ES-I3 (cell line): ENCODE results near the gene SLC2A1.

ENCODE experiments used
- H3K36me3 ChIP-seq: 2 replicates; pipeline ENCODE4 v1.6.1; 2013; ENCODE audit warnings: mild to moderate bottlenecking, low read length, control low read depth, moderate library complexity; ENCODE audit not compliant: insufficient read depth
- H3K4me1 ChIP-seq: 2 replicates; pipeline ENCODE4 v1.6.1; 2013; ENCODE audit warnings: mild to moderate bottlenecking, control low read depth, low read length; ENCODE audit not compliant: insufficient read depth
- H3K9ac ChIP-seq: 2 replicates; pipeline ENCODE4 v1.6.1; 2013; ENCODE audit warnings: low read depth, mild to moderate bottlenecking, low read length, moderate library complexity
- H3K9me3 ChIP-seq: 2 replicates; pipeline ENCODE4 v1.6.1; 2013; ENCODE audit warnings: mild to moderate bottlenecking, low read length, moderate library complexity; ENCODE audit not compliant: control insufficient read depth, insufficient read depth

Gene SLC2A1

GRCh38 chr1:42958488-42959319 is at the start of gene SLC2A1:
Gene SLC2A1, minus strand, starts transcription at chr1:42958868. Its CDS starts 217 bp downstream, at chr1:42958651.
- Histone ChIP-seq H3K9me3 (no peaks in the 10 kb centered on the region), H3K36me3 (peaks cover 26% of the 10 kb centered on the region), H3K9ac (peak within 1 kb of the TSS; percentile 81), H3K4me1 (peaks cover 37% of the 10 kb centered on the region)

DNA sequence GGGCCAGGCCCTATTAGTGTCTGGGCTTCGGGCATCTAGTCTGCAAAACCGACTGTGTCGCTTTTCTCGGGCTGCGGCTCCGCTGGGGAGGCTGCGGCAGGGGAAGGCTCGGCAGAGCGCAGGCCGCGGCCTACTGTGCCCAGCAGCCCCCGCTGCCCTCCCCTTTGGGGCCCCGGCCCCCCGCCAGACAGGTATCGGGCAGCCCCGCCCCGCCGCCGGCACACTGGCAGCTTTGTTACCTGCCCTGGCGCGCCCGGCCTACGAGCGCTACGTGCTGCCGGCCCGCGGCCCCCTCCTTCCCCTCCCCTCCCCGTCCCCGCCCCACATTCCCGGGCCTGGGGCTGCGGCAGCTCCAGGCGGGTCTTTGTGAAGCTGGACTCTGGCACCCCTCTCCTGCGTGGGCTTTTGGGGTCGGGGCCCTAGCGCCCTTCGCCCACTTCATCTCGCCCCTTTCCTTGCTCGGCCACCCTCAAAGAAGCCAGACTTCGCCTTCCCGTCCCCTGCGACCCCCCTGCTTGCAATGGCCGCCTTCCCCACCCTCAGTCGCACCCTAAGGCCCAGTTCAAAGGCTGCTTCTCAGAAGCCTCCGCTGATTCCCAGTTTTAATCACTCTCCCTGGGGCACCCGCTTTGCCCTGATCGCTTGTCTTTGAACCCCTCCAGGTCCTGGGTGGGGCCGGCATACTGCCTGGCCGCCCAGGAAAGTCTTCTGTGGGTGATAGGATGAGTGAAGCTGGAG is 48.9 kb upstream of the SLC2A1 start:
- peaks cover 36% of the 10 kb centered on the region for H3K4me1 ChIP-seq
- H3K9ac ChIP-seq, result peak overlapping the region; percentile 61
- no peaks in the 10 kb centered on the region for H3K9me3 ChIP-seq
- H3K36me3 ChIP-seq, result no peaks in the 10 kb centered on the region

DNA sequence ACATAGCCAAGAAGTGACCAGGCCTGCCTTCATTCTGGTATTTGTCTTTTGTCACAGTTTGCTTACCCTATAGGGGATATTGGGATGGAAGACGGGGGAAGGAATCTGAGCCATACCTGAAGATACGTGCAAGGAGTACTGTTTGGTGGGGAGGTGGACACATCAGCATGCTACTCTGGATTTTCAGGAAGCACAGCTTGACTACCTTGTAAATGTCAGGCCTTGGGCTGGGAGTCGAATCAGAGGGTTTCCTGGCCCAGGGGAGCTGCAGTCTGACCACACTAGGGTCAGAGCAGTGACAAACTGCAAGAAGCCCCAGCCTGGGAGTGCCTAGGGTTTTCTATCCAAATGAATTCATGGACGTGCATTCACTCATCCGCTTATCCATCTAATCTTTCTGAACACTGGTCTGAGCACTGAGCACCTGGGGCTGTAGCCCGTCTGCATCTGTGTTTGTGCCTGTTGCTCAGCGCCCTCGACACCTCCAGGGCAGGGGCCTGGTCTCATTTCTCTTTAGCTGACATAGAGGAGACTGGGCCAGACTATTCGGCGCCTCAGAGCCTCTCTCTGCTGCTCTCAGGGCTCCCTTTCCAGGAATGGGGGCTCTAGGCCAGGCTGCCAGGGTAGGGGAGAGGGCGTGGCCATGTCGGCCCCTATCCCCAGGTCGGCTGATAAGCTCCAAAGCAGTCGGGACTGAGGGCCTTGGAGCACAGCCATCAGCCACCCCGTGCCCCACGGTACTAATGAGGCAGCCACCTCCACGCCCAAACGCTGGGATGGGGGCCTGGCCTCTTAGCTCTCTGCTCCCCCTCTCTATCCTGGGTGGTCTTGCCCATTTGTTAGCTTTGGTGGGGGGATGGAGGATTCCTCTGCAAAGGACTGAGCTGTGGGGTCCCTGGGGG is 47.0 kb upstream of the SLC2A1 start:
- H3K9ac ChIP-seq, result no peak overlapping the region; the same call in 1 of the 2 replicates
- H3K9me3 ChIP-seq, result no peaks in the 10 kb centered on the region
- no peaks in the 10 kb centered on the region for H3K36me3 ChIP-seq
- H3K4me1 ChIP-seq, result peaks cover 36% of the 10 kb centered on the region

GRCh38 chr1:43004587-43005459 is 46.2 kb upstream of the SLC2A1 start:
- no peak overlapping the region for H3K9ac ChIP-seq
- no peaks in the 10 kb centered on the region for H3K9me3 ChIP-seq
- peaks cover 31% of the 10 kb centered on the region for H3K4me1 ChIP-seq
- H3K36me3 ChIP-seq, result no peaks in the 10 kb centered on the region

- Histone ChIP-seq H3K36me3 (no peaks in the 10 kb centered on the region), H3K9me3 (no peaks in the 10 kb centered on the region), H3K9ac (no peak overlapping the region), H3K4me1 (peaks cover 18% of the 10 kb centered on the region)
Observed at GRCh38 chr1:43002766-43003165, 44.1 kb upstream of the SLC2A1 start.

DNA sequence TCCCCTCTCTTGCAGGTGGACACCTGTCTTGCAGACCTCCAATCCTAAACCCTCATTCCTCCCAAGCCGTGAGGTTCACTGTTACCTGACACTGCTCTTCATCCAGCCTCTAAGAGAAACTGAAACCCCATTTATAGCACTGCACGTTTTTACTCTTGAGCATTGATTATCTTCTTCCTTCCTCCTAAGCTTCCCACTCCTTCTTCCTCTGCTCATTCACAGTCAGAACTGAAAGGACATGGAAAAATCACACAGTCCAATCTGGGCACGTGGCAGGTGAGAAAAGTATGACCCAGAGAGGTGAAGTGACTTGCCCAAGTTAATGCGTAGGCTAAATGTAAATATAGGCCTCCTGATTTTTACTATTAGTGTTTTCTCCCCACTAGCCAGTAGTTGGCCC is 43.4 kb upstream of the SLC2A1 start:
- H3K4me1 ChIP-seq, result peaks cover 18% of the 10 kb centered on the region
- no peaks in the 10 kb centered on the region for H3K36me3 ChIP-seq
- no peaks in the 10 kb centered on the region for H3K9me3 ChIP-seq
- no peak overlapping the region for H3K9ac ChIP-seq

GRCh38 chr1:43001434-43001833 is 42.8 kb upstream of the SLC2A1 start:
- Histone ChIP-seq H3K9me3 (no peaks in the 10 kb centered on the region), H3K36me3 (no peaks in the 10 kb centered on the region), H3K9ac (no peak overlapping the region), H3K4me1 (peaks cover 22% of the 10 kb centered on the region)

- no peaks in the 10 kb centered on the region for H3K9me3 ChIP-seq
- H3K4me1 ChIP-seq, result peaks cover 10% of the 10 kb centered on the region; the same call in 1 of the 2 replicates
- no peak overlapping the region for H3K9ac ChIP-seq
- H3K36me3 ChIP-seq, result no peaks in the 10 kb centered on the region
Observed at GRCh38 chr1:43000271-43000670, 41.6 kb upstream of the SLC2A1 start.

DNA sequence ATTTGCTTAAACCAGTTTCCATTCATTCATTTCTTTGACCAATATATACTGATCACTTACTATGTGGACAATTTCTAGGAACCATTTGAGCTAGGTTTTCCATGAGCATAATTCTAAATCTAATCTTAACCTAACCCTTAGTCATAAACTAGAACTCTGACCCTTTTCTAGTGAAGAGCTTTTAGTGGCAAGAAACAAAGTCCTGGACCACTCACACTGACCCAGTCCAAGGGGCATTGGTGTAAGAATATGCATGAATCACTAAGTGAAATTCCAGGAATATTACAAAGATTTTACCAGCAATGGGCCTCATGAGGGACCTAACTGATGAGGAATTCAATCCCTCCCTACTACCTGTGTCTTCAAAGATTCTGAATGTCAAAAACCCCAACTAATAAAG is 40.6 kb upstream of the SLC2A1 start:
- Histone ChIP-seq H3K9me3 (no peaks in the 10 kb centered on the region), H3K4me1 (peaks cover 4% of the 10 kb centered on the region; the same call in 1 of the 2 replicates), H3K36me3 (no peaks in the 10 kb centered on the region), H3K9ac (no peak overlapping the region)

GRCh38 chr1:42998386-42998785 is 39.7 kb upstream of the SLC2A1 start:
- Histone ChIP-seq H3K4me1 (peaks cover 4% of the 10 kb centered on the region; the same call in 1 of the 2 replicates), H3K9ac (no peak overlapping the region), H3K9me3 (no peaks in the 10 kb centered on the region), H3K36me3 (no peaks in the 10 kb centered on the region)

DNA sequence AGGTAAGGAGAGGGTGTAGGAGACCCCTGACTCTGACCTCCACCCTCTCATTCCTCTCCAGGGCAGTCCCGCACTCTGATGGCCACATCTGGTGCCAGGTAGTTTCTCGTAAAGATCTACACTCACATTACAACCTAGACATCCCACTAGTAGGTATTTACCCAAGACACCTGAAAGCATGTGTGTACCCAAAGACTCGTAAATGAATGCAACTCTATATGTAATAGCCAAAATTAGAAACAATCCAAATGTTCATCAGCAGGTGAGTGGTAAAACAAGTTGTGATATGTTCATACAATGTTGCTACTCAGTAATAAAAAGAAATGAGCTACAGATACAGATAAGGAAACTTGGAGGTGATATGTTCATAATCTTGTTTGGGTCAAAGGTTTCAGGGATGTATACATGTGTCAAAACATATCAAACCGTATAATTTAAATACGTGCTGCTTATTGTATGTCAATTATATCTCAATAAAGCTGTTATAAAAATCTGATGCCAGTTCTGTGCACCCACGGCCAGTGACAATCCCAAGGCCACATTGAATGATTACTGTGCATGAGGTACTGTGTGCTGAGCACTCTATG is 37.8 kb upstream of the SLC2A1 start:
- no peaks in the 10 kb centered on the region for H3K9me3 ChIP-seq
- no peaks in the 10 kb centered on the region for H3K36me3 ChIP-seq
- H3K9ac ChIP-seq, result no peak overlapping the region
- peaks cover 4% of the 10 kb centered on the region; the same call in 1 of the 2 replicates for H3K4me1 ChIP-seq

GRCh38 chr1:42993502-42994136 is 35.0 kb upstream of the SLC2A1 start:
- Histone ChIP-seq H3K9ac (no peak overlapping the region), H3K9me3 (no peaks in the 10 kb centered on the region), H3K36me3 (no peaks in the 10 kb centered on the region), H3K4me1 (peaks cover 4% of the 10 kb centered on the region; the same call in 1 of the 2 replicates)
